IPS-20b (cell line): Measurements from ENCODE around the gene ADH5.
A peak's percentile ranks its signal among the peaks of the same experiment; 100 is the strongest.
"Not testable (repeated sequence)": the region's sequence is repeated elsewhere in the genome, so short reads cannot be mapped to it uniquely, and the experiment has no call there.

Experiments used
- H3K27ac ChIP-seq: one replicate; pipeline ENCODE4 v1.5.1; 2013; ENCODE audit warnings: low read length
- H3K27me3 ChIP-seq: 2 replicates; pipeline ENCODE4 v1.6.1; 2013; ENCODE audit warnings: mild to moderate bottlenecking, low read length, inconsistent platforms; ENCODE audit not compliant: insufficient read depth
- H3K36me3 ChIP-seq: 2 replicates; pipeline ENCODE4 v1.6.1; 2013; ENCODE audit warnings: low read depth, mild to moderate bottlenecking, inconsistent platforms, low read length, moderate library complexity; ENCODE audit not compliant: insufficient read depth
- H3K4me1 ChIP-seq: 2 replicates; pipeline ENCODE4 v1.6.1; 2013; ENCODE audit warnings: mild to moderate bottlenecking, control low read depth, inconsistent platforms, low read length, moderate library complexity; ENCODE audit not compliant: insufficient read depth
- H3K4me3 ChIP-seq: 2 replicates; pipeline ENCODE4 v1.5.1; 2013; ENCODE audit warnings: mild to moderate bottlenecking, low read length, inconsistent platforms
- H3K9ac ChIP-seq: 2 replicates; pipeline ENCODE4 v1.6.1; 2013; ENCODE audit warnings: low read depth, mild to moderate bottlenecking, inconsistent platforms, low read length, moderate library complexity
- H3K9me3 ChIP-seq: 2 replicates; pipeline ENCODE4 v1.6.1; 2013; ENCODE audit warnings: mild to moderate bottlenecking, low read depth, low read length, inconsistent platforms; ENCODE audit not compliant: insufficient read depth

The ADH5 gene

DNA sequence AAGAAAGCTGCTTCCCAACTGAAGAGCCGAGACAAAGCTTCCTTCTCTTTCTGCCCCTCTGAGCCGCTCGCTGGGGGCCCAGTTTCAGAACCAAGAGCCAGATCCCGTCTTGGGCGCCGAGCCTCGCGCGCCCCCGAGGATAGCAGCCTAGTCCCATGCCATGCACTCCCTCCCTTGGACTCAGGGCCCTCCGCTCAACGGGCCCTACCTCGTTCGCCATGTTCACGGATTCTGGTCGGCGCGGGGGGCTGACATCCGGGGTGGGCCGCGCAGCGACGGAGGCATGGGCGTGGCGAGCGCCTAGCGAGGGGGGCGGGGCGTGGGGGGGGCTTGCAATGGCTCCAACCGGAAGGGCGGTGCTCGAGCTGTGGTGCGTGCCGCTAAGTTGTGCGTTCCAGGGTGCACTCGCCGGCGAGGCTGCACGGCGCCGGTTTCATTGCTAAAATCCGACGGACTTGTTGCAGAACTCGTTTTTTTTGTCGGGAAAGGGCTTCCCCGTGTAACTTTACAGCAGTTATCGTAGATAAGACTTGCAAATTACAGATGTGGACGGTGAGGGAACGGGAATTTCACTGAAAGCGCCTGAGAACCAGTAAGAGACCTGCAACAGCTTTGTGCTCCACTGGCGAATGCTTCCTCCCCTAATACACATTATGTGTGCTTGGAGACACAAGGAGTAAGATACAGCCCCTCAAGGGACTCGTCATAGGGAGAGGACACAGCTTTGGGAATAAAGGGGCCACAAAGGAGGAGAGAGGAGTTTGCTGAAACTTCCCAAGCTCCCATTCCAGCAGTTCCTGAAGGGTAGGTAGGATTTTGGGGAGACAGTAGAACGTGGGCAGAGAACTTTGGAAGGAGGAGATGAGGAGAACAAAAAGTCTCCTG, at the start of gene ADH5:
TSS of gene ADH5 (minus strand) at position 308 of the 885 bp plus-strand sequence. CDS start at position 220, 88 bp downstream.
- Histone ChIP-seq H3K27ac (peak within 1 kb of the TSS; percentile 97), H3K27me3 (no peaks in the 10 kb centered on the region), H3K9ac (peak within 1 kb of the TSS; percentile 94), H3K4me1 (peaks cover 9% of the 10 kb centered on the region; the same call in 1 of the 2 replicates), H3K4me3 (peak within 1 kb of the TSS; percentile 80), H3K36me3 (peaks cover 25% of the 10 kb centered on the region), H3K9me3 (no peaks in the 10 kb centered on the region)

DNA sequence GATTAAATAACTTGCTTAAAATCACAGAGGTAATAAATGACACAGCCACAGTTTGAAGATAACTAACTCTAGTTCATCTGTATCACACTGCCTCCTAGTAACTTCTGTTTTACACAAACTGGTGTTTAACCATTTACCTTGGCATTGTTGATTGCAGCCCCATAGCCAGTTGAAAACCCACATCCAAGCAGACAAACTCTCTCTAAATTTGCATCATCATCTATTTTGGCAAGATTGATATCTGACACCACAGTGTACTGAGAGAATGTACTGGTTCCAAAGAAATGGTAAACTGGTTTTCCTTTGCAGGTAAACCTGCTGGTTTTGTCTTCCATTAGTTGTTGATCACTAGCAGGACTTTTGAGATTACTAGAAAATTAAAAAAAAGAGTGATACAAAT, 47.7 kb upstream of the ADH5 start:
- Histone ChIP-seq H3K4me1 (no peaks in the 10 kb centered on the region), H3K9ac (no peak overlapping the region), H3K4me3 (no peak overlapping the region), H3K27me3 (no peaks in the 10 kb centered on the region), H3K27ac (no peak overlapping the region), H3K36me3 (no peaks in the 10 kb centered on the region), H3K9me3 (no peaks in the 10 kb centered on the region)

DNA sequence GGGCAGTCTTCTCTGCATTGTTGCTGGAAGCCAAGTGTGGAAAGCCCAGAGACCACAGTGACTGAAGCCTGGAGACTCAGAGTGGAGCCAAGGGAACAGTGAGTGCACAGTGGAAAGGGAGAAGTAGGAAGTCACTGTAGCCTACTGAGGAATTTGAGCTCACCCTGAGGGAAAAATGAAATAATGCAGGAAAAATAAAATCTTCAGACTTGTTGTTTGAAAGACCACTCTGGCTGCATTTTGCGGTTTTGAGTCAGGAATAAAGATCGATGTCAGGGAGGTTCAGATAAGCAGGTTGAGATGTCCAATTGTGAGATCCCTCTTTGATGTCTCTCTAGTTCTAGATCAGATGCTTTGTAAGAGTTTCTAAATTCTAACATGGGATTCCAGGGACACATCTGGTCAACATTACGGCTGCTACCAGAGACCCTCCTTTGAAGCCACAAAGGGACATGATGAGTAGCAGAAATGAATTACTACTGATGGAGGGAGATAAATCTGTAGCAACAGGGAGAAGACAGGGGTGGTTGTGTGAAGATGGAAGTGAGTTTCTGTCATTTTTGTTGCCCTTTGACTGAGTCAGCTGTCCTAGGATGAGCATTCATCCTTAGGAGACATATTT, 47.1 kb upstream of the ADH5 start:
- no peak overlapping the region for H3K9ac ChIP-seq
- no peak overlapping the region for H3K27ac ChIP-seq
- H3K27me3 ChIP-seq, result no peaks in the 10 kb centered on the region
- no peaks in the 10 kb centered on the region for H3K9me3 ChIP-seq
- no peaks in the 10 kb centered on the region for H3K36me3 ChIP-seq
- H3K4me1 ChIP-seq, result no peaks in the 10 kb centered on the region
- no peak overlapping the region for H3K4me3 ChIP-seq

GRCh38 chr4:99134586-99134985, 46.0 kb upstream of the ADH5 start:
- Histone ChIP-seq H3K9ac (no peak overlapping the region), H3K36me3 (no peaks in the 10 kb centered on the region), H3K4me1 (no peaks in the 10 kb centered on the region), H3K27me3 (no peaks in the 10 kb centered on the region), H3K4me3 (no peak overlapping the region), H3K9me3 (peaks cover 10% of the 10 kb centered on the region), H3K27ac (no peak overlapping the region)

- no peaks in the 10 kb centered on the region for H3K27me3 ChIP-seq
- peaks cover 18% of the 10 kb centered on the region for H3K9me3 ChIP-seq
- H3K9ac ChIP-seq, result no peak overlapping the region
- no peaks in the 10 kb centered on the region for H3K4me1 ChIP-seq
- H3K36me3 ChIP-seq, result no peaks in the 10 kb centered on the region
- H3K4me3 ChIP-seq, result no peak overlapping the region
- H3K27ac ChIP-seq, result no peak overlapping the region
These were observed 42.8 kb upstream of the ADH5 start for GRCh38 chr4:99131378-99131777.

DNA sequence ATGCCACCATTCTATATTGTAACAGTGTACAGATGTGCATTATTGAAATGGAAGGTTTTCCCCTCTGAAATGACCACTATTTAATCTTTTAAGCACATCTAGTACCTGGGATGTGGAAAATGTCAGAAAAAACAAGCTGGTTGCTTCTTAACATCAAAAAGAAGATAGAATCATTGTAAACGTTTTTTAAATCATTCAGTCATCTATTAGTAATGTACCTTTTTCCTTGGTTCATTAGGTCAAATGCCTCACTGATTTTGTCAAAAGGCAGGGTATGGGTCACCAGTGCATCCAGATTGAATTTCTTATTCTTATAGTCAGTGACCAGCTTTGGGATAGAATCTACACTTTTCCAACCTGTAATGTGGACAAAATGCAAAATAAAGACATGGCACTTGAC, 37.8 kb upstream of the ADH5 start:
- Histone ChIP-seq H3K27me3 (no peaks in the 10 kb centered on the region), H3K9me3 (peaks cover 18% of the 10 kb centered on the region), H3K4me1 (peaks cover under 1% of the 10 kb centered on the region; the same call in 1 of the 2 replicates), H3K36me3 (no peaks in the 10 kb centered on the region), H3K4me3 (no peak overlapping the region), H3K27ac (no peak overlapping the region), H3K9ac (no peak overlapping the region)

DNA sequence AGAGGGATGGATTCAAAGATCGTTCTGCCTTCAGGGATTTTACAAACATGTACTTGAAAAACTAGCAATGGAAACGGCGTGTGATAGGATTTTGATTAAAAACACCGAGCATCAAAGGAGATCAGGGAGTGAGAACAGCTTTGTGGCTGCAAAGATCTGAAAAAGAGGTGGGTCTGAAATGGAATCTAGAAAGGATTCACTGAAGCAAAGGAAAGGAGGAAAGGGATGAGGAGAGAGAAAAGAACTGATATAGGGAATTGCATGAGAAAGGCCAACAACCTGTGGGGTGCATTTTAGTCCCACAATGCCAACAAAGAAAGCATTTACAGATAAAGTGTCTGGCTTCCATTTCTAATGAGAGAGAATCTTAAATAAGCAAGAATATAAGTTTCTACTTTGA, 32.4 kb upstream of the ADH5 start:
- no peaks in the 10 kb centered on the region for H3K27me3 ChIP-seq
- H3K36me3 ChIP-seq, result no peaks in the 10 kb centered on the region
- H3K4me1 ChIP-seq, result peaks cover 6% of the 10 kb centered on the region; the same call in 1 of the 2 replicates
- H3K9ac ChIP-seq, result no peak overlapping the region
- peaks cover 4% of the 10 kb centered on the region; the same call in 1 of the 2 replicates for H3K9me3 ChIP-seq
- no peak overlapping the region for H3K27ac ChIP-seq
- no peak overlapping the region for H3K4me3 ChIP-seq

GRCh38 chr4:99120501-99120900, 31.9 kb upstream of the ADH5 start:
- H3K9me3 ChIP-seq, result peaks cover 4% of the 10 kb centered on the region; the same call in 1 of the 2 replicates

DNA sequence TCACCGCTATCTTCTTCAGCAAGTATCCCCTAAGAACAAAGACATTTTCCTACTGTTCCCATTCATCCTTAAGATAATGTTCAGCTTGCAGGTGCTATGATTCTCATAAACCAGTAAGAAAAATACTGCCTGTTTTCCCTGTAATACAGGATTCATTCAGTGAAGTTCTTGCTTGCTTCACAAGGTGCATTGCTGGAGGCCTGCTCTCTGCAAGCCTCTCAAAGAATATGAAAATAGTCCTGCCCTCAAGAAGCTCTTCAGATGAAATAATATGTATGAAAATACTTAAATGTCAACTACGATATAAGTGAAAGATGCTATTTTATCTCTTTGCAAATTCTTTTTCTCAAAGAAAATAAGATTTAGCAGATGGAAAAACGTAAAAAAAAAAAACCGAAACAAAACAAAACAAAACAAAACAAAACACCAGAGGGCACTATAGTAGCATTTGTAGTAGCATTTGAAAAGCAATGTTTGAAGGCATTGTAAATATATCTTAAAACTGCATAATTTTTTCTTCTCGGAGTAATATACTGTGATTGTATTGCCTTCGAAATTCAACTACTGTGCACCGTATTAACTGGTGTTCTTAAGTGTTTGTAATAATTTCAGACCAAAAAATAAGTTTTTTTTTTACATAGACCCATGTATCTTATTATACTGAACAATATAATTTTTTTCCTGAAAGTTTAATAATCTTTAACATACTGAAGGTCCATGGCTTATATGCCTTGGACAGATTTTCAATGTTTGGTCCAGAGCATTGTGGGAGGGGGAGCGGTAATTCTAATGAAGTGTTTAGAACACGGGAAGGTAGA, 29.5 kb upstream of the ADH5 start:
- H3K27me3 ChIP-seq, result no peaks in the 10 kb centered on the region
- no peak overlapping the region for H3K9ac ChIP-seq
- peaks cover 6% of the 10 kb centered on the region; the same call in 1 of the 2 replicates for H3K4me1 ChIP-seq
- H3K27ac ChIP-seq, result no peak overlapping the region
- H3K4me3 ChIP-seq, result no peak overlapping the region
- H3K9me3 ChIP-seq, result peaks cover 4% of the 10 kb centered on the region; the same call in 1 of the 2 replicates
- no peaks in the 10 kb centered on the region for H3K36me3 ChIP-seq

More at GRCh38 chr4:99120501-99120900, 31.9 kb upstream of the ADH5 start:
- Histone ChIP-seq H3K4me3 (no peak overlapping the region), H3K4me1 (peaks cover 6% of the 10 kb centered on the region; the same call in 1 of the 2 replicates), H3K36me3 (no peaks in the 10 kb centered on the region), H3K9ac (no peak overlapping the region), H3K27me3 (no peaks in the 10 kb centered on the region), H3K27ac (no peak overlapping the region)

GRCh38 chr4:99117122-99117841, 28.7 kb upstream of the ADH5 start:
- not testable (repeated sequence) for H3K27me3 ChIP-seq, H3K9me3 ChIP-seq, H3K9ac ChIP-seq, H3K36me3 ChIP-seq, H3K4me3 ChIP-seq, H3K27ac ChIP-seq, H3K4me1 ChIP-seq

DNA sequence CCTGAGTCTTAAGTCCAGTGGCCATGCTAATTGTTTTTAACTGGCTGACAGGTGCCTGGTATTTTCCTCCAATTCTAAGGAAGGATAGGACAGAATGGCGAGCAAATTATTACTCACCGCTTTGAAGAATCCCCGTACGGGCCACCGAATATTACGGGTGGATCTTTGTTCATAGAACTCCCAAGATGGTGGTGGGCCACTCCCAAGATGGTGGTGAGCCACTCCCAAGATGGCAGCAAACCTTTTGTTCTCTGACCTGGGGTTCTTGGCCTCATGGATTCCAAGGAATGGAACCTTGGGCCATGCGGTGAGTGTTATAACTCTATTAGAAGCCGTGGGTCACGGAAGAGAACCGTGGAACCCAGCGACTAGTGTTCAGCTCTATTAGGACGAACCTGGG, 20.7 kb upstream of the ADH5 start:
- H3K27ac ChIP-seq, H3K36me3 ChIP-seq, H3K4me1 ChIP-seq, H3K9me3 ChIP-seq, H3K4me3 ChIP-seq, H3K9ac ChIP-seq, H3K27me3 ChIP-seq: not testable (repeated sequence)
